Subcutaneous adipose tissue (tissue), 4 donors: Measurements from ENCODE around the gene EFTUD2. TPM values are rescaled to one million over a fixed set of nuclear protein-coding genes. Genes with fewer than 3 reads are reported as not detected.

ENCODE experiments used
- total RNA-seq, 4 donors: library from RNA; depleted of rRNA; stranded (reverse); fragments of >200 nt; gene quantifications; one replicate each; pipeline ENCODE4 v1.1.0, GENCODE V29; 2016
- TF ChIP-seq, protein P1 (sequence below): fragments of 450-650 bp; IDR thresholded peaks from one replicate; pipeline ENCODE4 v1.5.1; 2016; ENCODE audit warnings: low read depth, mild to moderate bottlenecking, control low read depth, antibody characterized with exemption, moderate library complexity

EFTUD2 gene
- total RNA-seq, 4 donors from 2014 or later, result 52.0 to 74.0 (median 66.8) TPM

- TF ChIP-seq, protein P1, sequence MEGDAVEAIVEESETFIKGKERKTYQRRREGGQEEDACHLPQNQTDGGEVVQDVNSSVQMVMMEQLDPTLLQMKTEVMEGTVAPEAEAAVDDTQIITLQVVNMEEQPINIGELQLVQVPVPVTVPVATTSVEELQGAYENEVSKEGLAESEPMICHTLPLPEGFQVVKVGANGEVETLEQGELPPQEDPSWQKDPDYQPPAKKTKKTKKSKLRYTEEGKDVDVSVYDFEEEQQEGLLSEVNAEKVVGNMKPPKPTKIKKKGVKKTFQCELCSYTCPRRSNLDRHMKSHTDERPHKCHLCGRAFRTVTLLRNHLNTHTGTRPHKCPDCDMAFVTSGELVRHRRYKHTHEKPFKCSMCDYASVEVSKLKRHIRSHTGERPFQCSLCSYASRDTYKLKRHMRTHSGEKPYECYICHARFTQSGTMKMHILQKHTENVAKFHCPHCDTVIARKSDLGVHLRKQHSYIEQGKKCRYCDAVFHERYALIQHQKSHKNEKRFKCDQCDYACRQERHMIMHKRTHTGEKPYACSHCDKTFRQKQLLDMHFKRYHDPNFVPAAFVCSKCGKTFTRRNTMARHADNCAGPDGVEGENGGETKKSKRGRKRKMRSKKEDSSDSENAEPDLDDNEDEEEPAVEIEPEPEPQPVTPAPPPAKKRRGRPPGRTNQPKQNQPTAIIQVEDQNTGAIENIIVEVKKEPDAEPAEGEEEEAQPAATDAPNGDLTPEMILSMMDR, result no peak
These were observed 22.1 kb downstream of the EFTUD2 start for GRCh38 chr17:44877121-44877520.

GRCh38 chr17:44875761-44876160, 23.5 kb downstream of the EFTUD2 start:
- TF ChIP-seq, protein P1, result no peak

- TF ChIP-seq, protein P1, result no peak
These were observed 27.0 kb downstream of the EFTUD2 start for GRCh38 chr17:44872131-44872768.

DNA sequence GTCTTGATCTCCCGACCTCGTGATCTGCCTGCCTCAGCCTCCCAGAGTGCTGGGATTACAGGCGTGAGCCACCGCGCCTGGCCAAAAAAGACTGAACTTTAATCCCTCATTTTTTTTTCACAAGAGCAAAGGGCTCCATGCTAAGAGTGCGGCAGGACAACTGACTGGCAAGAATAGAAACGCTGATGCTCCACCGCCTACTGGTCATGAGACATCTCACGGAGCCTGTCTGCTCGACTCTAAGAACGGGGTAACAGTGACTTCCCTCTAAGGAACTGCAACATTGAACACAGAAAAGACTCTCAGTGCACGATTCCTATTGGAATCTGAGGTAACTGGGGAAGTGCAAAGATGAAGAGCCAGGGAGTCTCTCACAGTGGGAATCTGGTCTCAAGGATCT, 27.7 kb downstream of the EFTUD2 start:
- TF ChIP-seq, protein P1, result no peak

DNA sequence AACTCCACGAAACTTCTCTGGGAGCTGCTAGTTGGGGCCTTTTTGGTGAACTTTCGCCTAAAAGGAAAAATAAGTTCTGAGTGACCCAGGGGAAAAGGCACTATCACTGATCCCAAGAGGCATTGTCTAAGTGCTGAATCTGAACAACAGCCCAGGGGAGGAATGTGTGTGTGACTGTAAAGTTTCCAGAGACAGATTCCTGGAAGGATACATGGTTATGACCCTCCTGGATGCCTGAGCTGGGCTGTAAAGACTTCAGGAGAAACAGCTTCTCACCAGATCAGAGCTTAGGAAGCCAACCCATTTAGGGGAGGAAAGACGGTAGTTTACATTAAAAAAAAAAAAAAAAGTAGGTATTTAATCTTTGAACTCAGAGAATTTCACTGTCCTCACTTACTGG, 31.4 kb downstream of the EFTUD2 start:
- TF ChIP-seq, protein P1, result no peak

DNA sequence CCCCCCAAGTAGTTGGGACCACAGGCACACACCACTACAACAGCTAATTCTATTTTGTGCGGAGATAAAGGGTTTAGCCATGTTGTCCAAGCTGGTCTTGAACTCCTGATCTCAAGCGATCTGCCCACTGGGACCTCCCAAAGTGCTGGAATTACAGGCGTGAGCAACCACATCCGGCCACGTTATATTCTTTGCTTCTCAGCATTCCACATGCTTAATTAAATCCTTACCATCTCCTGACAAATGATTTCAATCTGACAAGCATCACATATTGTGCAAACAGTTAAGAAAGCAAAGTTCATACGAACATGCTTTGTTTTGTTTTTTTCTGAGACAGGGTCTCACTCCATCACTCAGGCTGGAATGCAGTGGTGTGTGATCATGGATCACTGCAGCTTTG, 33.3 kb downstream of the EFTUD2 start:
- TF ChIP-seq, protein P1, result no peak

DNA sequence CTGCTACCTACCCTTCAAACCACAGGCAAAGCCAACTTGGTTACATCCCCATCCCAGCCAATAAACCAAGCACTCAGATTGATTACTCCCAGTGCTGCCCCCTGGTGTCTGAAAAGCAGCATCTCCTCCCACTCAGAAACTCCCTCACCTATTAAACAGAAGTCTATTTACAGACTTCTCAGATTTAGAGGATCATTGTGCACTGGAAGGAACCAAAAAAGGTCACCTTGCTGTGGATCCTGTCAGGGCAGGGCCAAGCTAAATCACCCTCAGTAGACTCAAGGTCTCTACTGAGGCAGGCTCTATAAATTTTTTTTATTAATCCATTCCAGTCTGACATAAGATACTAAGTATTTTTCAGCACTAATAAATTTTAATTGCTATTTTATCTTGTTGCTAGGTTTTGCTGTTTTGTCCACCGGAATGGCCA, 34.0 kb downstream of the EFTUD2 start:
- TF ChIP-seq, protein P1, result no peak
